ENCODE results near the gene UNC79.

The UNC79 gene

DNA sequence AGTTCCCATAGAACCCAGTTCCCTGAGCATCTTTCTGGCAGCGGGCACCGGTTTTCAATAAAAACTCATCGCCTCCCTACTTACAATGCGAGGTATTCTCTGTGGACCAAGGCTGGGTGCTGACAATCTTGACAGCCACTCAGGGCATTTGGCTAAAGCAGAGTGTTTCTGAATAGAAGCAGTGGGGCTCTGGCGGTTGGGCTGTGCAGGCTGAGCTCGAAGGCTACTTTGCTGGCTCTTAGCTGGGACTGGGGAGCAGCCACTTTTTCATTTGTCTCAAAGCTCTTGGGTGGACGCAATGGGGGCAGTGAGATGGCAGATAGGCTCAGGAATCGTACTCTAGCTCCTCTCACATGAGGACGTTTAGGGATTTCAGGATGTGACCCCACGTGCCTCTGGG, 151.8 kb downstream of the UNC79 start:
- ChIA-PET CTCF (interaction anchor here (2.7 kb wide), 1 partner anchor 9 kb away, joined by 6 read pairs; no protein-coding TSS in a partner anchor), POLR2A (no interaction called here)
- DNase-seq (ENCODE audit: extremely low spot score) = no peak
- TF ChIP-seq, protein P1, sequence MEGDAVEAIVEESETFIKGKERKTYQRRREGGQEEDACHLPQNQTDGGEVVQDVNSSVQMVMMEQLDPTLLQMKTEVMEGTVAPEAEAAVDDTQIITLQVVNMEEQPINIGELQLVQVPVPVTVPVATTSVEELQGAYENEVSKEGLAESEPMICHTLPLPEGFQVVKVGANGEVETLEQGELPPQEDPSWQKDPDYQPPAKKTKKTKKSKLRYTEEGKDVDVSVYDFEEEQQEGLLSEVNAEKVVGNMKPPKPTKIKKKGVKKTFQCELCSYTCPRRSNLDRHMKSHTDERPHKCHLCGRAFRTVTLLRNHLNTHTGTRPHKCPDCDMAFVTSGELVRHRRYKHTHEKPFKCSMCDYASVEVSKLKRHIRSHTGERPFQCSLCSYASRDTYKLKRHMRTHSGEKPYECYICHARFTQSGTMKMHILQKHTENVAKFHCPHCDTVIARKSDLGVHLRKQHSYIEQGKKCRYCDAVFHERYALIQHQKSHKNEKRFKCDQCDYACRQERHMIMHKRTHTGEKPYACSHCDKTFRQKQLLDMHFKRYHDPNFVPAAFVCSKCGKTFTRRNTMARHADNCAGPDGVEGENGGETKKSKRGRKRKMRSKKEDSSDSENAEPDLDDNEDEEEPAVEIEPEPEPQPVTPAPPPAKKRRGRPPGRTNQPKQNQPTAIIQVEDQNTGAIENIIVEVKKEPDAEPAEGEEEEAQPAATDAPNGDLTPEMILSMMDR (IDR thresholded peaks at IDR 0.05; ENCODE audit: control extremely low read depth, extremely low read depth, low read depth, missing control alignments) = no peak

DNA sequence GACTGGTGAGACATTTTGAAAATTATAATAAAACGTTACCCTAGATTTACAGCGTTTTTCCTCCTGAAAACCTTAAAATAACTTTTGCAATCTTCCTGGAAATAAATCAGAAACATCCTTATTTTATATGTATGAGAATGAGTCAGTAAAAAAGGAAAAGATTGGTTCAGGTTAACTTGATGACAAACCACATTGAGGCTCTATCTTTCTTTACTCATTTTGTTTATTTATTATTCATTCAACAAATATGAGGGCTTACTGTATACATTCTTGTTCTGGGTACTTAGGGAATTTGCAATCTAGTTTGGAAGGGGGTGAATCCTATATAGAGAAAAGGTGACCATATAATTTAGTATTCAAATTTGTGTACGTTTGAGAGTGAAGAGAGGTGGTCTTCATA, 156.6 kb downstream of the UNC79 start:
- TF ChIP-seq, protein P1 (IDR thresholded peaks at IDR 0.05; ENCODE audit: control extremely low read depth, extremely low read depth, low read depth, missing control alignments) = no peak
- no peak for DNase-seq (ENCODE audit: extremely low spot score)
- POLR2A ChIA-PET = no interaction called here
- CTCF ChIA-PET = no interaction called here

- ChIA-PET POLR2A (no interaction called here), CTCF (interaction anchor here (1.1 to 1.8 kb wide), 4 partner anchors 8 to 301 kb away, joined by 3 to 6 read pairs (median 4); no protein-coding TSS in a partner anchor)
- DNase-seq (ENCODE audit: extremely low spot score) = no peak
- TF ChIP-seq, protein P1 (IDR thresholded peaks at IDR 0.05; ENCODE audit: control extremely low read depth, extremely low read depth, low read depth, missing control alignments) = no peak
Observed at GRCh38 chr14:93591506-93591905, 160.8 kb downstream of the UNC79 start.

- ChIA-PET POLR2A (no interaction called here), CTCF (interaction anchor here (0.9 kb wide), 1 partner anchor 9 kb away, joined by 3 read pairs; no protein-coding TSS in a partner anchor)
- TF ChIP-seq, protein P1 (IDR thresholded peaks at IDR 0.05; ENCODE audit: control extremely low read depth, extremely low read depth, low read depth, missing control alignments) = no peak
- DNase-seq (ENCODE audit: extremely low spot score) = no peak
Observed at GRCh38 chr14:93592786-93593185, 162.0 kb downstream of the UNC79 start.

GRCh38 chr14:93606091-93606490, 175.4 kb downstream of the UNC79 start:
- ChIA-PET POLR2A (no interaction called here), CTCF (interaction anchor here (1.4 to 2.2 kb wide), 2 partner anchors 9 to 12 kb away, joined by 3 to 6 read pairs; no protein-coding TSS in a partner anchor)
- TF ChIP-seq, protein P1 (IDR thresholded peaks at IDR 0.05; ENCODE audit: control extremely low read depth, extremely low read depth, low read depth, missing control alignments) = no peak
- DNase-seq (ENCODE audit: extremely low spot score) = no peak

DNA sequence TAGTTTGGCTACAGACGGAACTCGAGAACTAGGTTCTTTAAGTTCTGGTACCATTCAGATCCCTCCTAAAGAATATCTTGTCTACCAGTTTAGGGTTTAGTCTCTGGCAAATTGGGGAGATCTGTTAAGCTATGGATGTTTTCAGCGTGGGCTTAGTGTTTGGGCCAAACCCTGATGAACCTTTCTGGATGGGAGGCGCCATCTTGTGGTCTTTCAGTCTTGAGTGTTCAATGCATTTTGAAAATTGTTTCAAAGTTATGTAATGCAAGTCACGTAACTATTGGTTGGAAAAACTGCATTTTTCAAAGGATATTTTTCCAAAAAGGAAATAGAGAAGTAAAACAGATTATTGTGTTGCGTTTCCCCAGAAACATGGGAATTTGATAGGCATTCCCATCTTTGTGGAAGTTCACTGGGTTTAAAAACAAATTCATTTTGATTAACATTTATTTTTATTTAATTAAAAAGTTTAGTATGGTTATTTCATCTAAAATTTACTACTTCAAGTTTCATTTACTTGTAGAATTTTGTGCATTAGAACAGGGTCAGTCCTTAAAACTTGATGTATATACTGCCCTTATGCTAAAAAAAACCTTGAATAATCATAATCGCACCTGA, 188.5 kb downstream of the UNC79 start:
- DNase-seq (ENCODE audit: extremely low spot score) = peak; percentile 49
- ChIA-PET POLR2A (no interaction called here), CTCF (interaction anchor here (0.6 to 1.9 kb wide), 11 partner anchors 11 to 505 kb away, joined by 3 to 14 read pairs (median 4); partner anchors contain the start of genes GON7 and UBR7)
- TF ChIP-seq, protein P1 (IDR thresholded peaks at IDR 0.05; ENCODE audit: control extremely low read depth, extremely low read depth, low read depth, missing control alignments) = peak; percentile 63

Measured in GM10248 (cell line).